ENCODE results near the gene CREB1.

- no peak for TF ChIP-seq CTCF (IDR thresholded peaks at IDR 0.05; ENCODE audit: low read depth, low read length)
- no peak for TF ChIP-seq EZH2phosphoT487 (IDR thresholded peaks at IDR 0.05; ENCODE audit: low read depth)
Measured at GRCh38 chr2:207491086-207491485, 38.7 kb upstream of the CREB1 start.
